ENCODE measurements around the gene MAD2L1BP.
"Not testable (repeated sequence)": the region's sequence is repeated elsewhere in the genome, so short reads cannot be mapped to it uniquely, and the experiment has no call there.

MAD2L1BP gene

DNA sequence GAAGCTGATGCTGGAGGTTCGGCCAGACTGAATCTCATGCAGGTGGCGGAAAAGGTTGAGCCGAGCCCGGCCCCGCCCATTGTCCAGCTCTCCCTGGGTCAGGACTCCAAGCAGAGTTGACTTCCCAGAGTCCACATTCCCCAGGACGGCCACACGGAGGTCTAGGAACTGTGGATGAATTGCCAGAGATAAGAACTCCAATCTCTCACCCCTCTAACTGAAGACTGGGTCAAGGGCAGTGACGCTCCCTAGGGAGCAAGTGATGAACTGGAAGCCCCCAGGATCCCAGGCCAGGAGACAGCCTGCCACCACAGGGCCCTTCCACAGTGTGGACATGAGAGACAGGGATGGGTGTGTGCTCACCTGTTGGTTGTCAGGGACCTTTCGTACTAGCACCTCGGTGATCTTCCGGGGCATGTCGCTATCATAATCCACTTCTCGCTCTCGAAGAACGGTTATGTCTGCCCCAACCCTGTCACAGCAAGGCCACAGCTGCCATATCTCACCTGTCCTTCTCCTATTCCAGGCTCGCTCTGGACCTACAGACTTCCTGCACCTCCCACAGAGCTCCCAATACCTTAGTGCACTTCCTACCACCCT lies 10.1 kb upstream of the MAD2L1BP start:
- no peak for DNase-seq (ENCODE audit: extremely low read depth in 1 of 2, low read depth in 1 of 2)

GRCh38 chr6:43627008-43627825 lies 8.4 kb upstream of the MAD2L1BP start:
- DNase-seq (ENCODE audit: extremely low read depth in 1 of 2, low read depth in 1 of 2): no peak

DNA sequence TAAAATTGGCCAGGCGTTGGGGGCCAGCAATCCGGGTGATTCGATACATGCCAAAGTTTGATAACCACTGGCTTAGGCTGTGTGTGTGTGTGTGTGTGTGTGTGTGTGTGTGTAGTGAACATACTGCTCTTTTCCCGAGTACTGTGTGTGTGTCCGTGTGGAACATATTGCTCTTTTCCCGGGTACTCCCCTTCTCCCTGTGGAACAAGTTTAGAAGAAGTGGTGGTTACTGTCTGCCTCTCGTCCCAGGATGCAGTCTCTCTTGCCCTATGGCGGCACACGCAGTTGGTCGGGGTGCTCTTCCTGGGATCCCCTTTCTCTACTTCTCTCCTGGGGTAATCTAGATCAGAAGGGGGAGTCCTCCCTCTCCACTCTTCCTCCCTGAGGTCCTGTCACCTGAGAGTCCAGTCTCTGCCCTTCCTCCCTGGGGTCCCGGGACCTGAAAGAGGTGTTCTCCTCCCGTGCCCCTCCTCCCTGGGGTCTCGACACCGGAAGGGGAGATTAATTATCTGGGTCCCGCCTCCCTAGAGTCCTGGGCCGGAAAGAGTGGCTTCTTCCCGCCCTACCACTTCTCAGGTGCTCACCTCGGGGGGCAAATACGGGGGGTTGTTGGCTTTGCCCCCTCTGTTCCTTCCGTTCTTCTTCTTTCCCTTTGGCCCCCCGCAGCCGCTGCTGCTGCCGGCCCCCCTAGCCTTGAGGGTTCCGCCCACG lies 7.1 kb upstream of the MAD2L1BP start:
- DNase-seq (ENCODE audit: extremely low read depth in 1 of 2, low read depth in 1 of 2): peak in 1 of 2 donors; percentile 32

- DNase-seq (ENCODE audit: extremely low read depth in 1 of 2, low read depth in 1 of 2): peak; percentile 80 to 92
Measured at GRCh38 chr6:43629104-43629504, 6.5 kb upstream of the MAD2L1BP start, which contains the start of gene GTPBP2. Gene GTPBP2, minus strand, starts transcription at chr6:43629264. Its CDS starts 102 bp downstream, at chr6:43629162.

- peak; percentile 58 to 79 for DNase-seq (ENCODE audit: extremely low read depth in 1 of 2, low read depth in 1 of 2)
Measured at GRCh38 chr6:43629505-43630300, 5.9 kb upstream of the MAD2L1BP start.

GRCh38 chr6:43630980-43631619 lies 4.5 kb upstream of the MAD2L1BP start:
- DNase-seq (ENCODE audit: extremely low read depth in 1 of 2, low read depth in 1 of 2): no peak

GRCh38 chr6:43633002-43633401 lies 2.6 kb upstream of the MAD2L1BP start:
- not testable (repeated sequence) for DNase-seq (ENCODE audit: extremely low read depth in 1 of 2, low read depth in 1 of 2)

DNA sequence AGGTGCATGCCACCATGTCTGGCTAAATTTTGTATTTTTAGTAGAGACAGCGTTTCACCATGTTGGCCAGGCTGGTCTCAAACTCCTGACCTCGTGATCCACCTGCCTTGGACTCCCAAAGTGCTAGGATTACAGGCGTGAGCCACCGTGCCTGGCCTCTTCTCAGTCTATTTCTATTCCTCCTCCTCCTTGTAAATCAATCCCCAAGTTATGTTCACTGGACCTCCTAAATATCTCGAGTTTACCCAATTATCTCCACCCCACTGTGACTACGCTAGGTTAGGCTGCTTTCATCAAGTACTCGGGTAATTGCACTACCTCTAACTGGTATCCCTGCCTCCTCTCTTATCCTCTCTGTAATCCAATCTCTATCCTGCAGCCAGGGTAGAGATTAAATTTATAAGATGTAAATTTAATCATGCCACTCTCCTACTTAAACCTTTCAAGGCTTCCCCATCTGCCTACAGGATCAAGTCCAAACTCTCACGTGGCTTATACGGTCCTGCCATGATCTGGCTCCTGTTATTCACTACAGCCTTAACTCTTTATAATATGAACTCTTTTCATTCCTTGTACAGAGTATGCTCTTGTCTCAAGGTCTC lies 837 bp upstream of the MAD2L1BP start:
- DNase-seq (ENCODE audit: extremely low read depth in 1 of 2, low read depth in 1 of 2): no peak

DNA sequence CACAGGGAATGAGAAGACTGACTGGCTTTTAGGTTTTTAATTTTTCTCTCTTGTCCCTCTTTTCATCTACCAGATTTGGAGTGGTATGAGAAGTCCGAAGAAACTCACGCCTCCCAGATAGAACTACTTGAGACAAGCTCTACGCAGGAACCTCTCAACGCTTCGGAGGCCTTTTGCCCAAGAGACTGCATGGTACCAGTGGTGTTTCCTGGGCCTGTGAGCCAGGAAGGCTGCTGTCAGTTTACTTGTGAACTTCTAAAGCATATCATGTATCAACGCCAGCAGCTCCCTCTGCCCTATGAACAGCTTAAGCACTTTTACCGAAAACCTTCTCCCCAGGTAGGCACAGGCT lies 644 bp downstream of the MAD2L1BP start:
- no peak for DNase-seq (ENCODE audit: extremely low read depth in 1 of 2, low read depth in 1 of 2)

- DNase-seq (ENCODE audit: extremely low read depth in 1 of 2, low read depth in 1 of 2): no peak
Measured at GRCh38 chr6:43639984-43640800, 4.6 kb downstream of the MAD2L1BP start.

DNA sequence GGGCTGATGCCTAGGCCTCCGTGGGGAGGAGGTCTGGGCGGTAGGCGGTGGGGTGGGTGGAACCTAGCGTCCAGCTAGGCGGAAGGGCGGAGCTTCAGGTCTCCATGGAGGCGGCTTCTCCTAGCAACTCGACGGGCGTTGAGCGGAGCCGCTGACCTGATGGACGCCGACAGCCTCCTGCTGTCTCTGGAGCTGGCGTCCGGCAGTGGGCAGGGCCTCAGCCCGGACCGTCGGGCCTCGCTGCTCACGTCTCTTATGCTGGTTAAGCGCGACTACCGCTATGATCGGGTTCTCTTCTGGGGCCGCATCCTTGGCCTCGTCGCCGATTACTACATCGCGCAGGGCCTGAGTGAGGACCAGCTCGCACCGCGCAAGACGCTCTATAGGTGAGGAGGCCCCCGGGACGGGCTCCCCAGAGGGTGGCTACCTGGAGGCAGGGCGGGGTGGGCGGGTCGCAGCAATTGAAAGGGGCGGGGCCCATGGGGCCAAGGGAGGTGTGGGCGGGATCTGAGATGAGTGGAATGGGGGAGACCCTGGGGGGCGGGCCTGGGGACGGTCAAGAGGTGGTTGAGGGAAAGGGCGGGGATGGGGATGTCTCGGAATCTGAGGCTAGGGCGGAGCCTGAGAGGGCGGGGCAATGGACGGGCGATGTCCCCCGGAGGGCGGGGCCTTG lies 9.4 kb downstream of the MAD2L1BP start, which contains the start of gene RSPH9:
RSPH9 (plus strand) TSS at position 97 of the 673 bp plus-strand sequence; CDS start at position 160, 63 bp downstream.
- peak in 1 of 2 donors; percentile 51 for DNase-seq (ENCODE audit: extremely low read depth in 1 of 2, low read depth in 1 of 2)

DNA sequence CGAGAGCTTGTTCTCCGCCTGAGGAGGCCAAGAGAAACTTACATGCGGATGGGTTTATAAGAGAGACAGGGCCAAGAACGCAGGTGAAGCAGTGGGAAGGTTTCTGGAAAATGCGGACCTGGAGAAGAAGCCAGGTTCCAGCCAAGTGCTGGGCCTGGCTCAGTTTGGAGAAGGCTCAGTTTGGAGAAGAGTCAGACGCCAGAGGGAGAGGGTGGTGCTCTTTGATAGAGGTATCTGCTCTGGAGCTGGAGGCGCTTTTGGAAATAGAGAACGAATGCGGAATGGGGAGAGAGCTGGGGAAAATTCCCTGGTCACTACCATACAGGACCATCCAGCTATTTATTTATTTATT lies 9.9 kb downstream of the MAD2L1BP start:
- no peak for DNase-seq (ENCODE audit: extremely low read depth in 1 of 2, low read depth in 1 of 2)

- no peak for DNase-seq (ENCODE audit: extremely low read depth in 1 of 2, low read depth in 1 of 2)
Measured at GRCh38 chr6:43647613-43648012, 12.0 kb downstream of the MAD2L1BP start.

GRCh38 chr6:43648248-43648647 lies 12.6 kb downstream of the MAD2L1BP start:
- DNase-seq (ENCODE audit: extremely low read depth in 1 of 2, low read depth in 1 of 2): no peak

- not testable (repeated sequence) for DNase-seq (ENCODE audit: extremely low read depth in 1 of 2, low read depth in 1 of 2)
Measured at GRCh38 chr6:43652822-43653221, 17.2 kb downstream of the MAD2L1BP start.

DNA sequence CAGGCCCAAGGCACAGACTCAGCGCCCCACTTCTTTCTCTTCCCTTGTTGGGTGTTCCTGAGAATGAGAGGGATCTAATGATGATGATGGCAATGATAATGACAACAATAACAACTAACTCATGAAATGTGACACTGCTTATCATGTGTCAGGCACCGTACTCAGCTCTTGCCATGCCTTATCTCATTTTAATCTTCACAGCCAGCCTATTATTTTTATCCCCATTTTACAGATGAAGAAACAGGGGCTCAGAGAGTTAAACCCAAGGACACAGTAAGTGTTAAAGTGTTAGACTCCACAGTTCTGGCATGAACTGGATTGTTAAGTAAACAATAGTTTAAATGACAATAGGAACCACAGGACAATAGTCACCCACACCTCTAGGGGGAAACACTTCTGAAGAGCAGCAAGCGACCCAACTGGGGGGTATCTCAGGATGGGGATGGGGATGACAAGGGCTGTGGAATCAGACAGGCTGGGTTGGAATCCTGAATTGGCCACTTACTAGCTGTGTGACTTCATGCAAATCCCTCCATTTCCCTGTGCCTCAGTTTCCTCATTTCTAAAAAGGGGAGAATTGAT lies 21.7 kb downstream of the MAD2L1BP start:
- DNase-seq (ENCODE audit: extremely low read depth in 1 of 2, low read depth in 1 of 2): no peak

- DNase-seq (ENCODE audit: extremely low read depth in 1 of 2, low read depth in 1 of 2): no peak
Measured at GRCh38 chr6:43658161-43658560, 22.5 kb downstream of the MAD2L1BP start.

- DNase-seq (ENCODE audit: extremely low read depth in 1 of 2, low read depth in 1 of 2): not testable (repeated sequence)
Measured at GRCh38 chr6:43662948-43663347, 27.3 kb downstream of the MAD2L1BP start.
